NB4 (cell line): ENCODE measurements around the gene LILRB2.
"Not testable (repeated sequence)": the region's sequence is repeated elsewhere in the genome, so short reads cannot be mapped to it uniquely, and the experiment has no call there.

ENCODE experiments used
- DNase-seq: peaks from one replicate; pipeline ENCODE4 v3.0.0; 2010; ENCODE audit warnings: low read depth
- H3K4me3 ChIP-seq: one replicate; pipeline ENCODE4 v1.5.1; 2011; ENCODE audit warnings: mild to moderate bottlenecking, low read depth, low read length, moderate library complexity
- MYC ChIP-seq: IDR thresholded peaks from 2 replicates; pipeline ENCODE4 v1.6.1; 2011; ENCODE audit warnings: low read depth, low read length
- POLR2A ChIP-seq: IDR thresholded peaks from 2 replicates; pipeline ENCODE4 v1.6.1; 2011; ENCODE audit warnings: mild to moderate bottlenecking; ENCODE audit not compliant: insufficient read length; ENCODE audit errors: extremely low read depth
- TF ChIP-seq, protein P1 (sequence below): IDR thresholded peaks from 2 replicates; pipeline ENCODE4 v1.6.1; 2011; ENCODE audit warnings: low read depth, low read length
- TF ChIP-seq, protein P2 (sequence below): IDR thresholded peaks from one replicate; pipeline ENCODE4 v1.5.1; 2012; ENCODE audit warnings: low read depth, low read length

The LILRB2 gene

DNA sequence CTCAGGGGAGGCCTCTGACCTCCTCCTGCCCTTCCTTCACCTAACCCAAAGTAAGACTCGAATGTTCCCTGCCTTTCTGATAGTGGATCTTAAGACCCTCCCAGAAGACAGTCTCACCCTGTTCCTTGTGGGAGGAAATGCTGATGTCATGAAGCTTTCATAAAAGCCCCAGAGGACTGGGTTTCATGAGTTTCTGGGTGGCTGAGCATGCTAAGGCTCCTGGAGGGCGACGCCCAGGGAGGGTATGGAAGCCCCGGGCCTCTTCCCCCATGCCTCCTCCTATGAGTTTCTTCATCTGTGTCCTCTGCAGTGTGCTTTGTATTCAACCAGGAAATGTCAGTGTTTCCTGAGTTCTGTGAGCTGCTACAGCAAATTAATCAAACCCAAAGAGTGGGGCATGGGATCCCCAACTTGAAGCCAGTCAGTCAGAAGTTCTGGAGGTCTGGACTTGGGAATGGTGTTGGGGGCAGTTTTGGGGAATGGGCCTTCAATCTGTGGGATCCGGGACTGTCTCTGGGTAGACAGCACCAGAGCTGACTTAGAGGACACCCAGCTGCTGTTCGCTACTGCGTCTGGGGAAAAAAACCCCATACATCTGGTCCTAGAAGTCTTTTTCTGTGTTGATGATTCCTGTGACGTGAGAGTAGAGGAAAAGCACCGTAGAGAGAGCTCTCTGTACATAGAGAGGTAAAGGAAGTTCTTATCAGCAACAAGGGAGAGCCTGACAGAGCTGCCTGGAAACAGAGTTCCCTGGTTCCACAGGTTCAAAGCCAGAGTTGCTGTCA is 2.0 kb upstream of the LILRB2 start:
- TF ChIP-seq, protein P1, sequence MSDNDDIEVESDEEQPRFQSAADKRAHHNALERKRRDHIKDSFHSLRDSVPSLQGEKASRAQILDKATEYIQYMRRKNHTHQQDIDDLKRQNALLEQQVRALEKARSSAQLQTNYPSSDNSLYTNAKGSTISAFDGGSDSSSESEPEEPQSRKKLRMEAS, result no peak
- no peak for TF ChIP-seq POLR2A
- TF ChIP-seq, protein P2, sequence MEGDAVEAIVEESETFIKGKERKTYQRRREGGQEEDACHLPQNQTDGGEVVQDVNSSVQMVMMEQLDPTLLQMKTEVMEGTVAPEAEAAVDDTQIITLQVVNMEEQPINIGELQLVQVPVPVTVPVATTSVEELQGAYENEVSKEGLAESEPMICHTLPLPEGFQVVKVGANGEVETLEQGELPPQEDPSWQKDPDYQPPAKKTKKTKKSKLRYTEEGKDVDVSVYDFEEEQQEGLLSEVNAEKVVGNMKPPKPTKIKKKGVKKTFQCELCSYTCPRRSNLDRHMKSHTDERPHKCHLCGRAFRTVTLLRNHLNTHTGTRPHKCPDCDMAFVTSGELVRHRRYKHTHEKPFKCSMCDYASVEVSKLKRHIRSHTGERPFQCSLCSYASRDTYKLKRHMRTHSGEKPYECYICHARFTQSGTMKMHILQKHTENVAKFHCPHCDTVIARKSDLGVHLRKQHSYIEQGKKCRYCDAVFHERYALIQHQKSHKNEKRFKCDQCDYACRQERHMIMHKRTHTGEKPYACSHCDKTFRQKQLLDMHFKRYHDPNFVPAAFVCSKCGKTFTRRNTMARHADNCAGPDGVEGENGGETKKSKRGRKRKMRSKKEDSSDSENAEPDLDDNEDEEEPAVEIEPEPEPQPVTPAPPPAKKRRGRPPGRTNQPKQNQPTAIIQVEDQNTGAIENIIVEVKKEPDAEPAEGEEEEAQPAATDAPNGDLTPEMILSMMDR, result no peak
- no peak for TF ChIP-seq MYC
- DNase-seq, result peak; percentile 76
- no peak overlapping the region for H3K4me3 ChIP-seq

DNA sequence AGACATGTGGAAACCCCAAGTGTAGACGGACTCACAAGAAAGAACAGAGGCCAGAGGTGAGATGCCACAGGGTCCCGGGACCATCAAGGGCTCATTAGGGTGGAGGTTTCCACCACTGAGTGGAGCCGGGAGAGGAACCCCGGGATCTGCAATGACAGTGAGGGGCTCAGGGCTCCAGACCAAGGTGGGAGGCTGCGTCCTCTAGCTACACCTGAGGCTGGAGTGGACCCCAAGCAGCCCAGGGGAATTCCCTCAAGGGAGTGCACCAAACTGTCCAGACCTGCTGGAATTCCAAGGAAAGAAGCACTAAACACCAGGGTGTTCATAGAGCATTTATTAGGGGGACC is 792 bp upstream of the LILRB2 start:
- DNase-seq, H3K4me3 ChIP-seq: not testable (repeated sequence)

GRCh38 chr19:54280441-54280840 is 469 bp downstream of the LILRB2 start:
- peak overlapping the region; percentile 16 for H3K4me3 ChIP-seq
- DNase-seq, result peak; percentile 53

- H3K4me3 ChIP-seq, DNase-seq: not testable (repeated sequence)
These were observed 885 bp downstream of the LILRB2 start for GRCh38 chr19:54280025-54280424.

DNA sequence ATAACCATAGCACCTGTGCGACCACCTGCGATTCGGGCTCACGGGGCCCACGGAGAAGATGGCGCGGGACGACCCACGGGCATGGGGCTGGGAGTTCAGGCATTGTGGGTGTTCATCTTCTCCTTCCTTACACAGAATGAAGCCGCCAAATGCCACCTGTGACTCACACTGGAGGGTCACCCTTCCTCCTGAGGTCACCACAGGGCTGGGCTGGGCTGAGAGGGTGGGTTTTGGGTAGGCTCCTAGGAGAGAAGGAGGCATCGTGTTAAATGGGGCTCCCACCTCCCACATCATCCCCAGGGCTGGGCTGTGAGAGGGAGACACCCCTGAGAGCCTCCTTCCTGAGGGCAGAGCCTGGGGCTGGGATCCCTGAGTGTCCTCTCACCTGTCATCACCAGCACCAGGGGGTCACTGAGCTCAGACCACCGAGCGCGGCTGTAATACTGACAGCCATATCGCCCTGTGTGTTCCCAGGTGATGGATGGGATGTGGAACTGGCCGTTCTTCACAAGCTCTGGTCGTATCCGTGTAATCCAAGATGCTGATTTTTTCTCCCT is 1.4 kb downstream of the LILRB2 start:
- H3K4me3 ChIP-seq, result no peak overlapping the region
- TF ChIP-seq MYC (no peak), POLR2A (no peak)
- TF ChIP-seq, protein P2, result no peak
- TF ChIP-seq, protein P1, result no peak
- DNase-seq, result no peak

DNA sequence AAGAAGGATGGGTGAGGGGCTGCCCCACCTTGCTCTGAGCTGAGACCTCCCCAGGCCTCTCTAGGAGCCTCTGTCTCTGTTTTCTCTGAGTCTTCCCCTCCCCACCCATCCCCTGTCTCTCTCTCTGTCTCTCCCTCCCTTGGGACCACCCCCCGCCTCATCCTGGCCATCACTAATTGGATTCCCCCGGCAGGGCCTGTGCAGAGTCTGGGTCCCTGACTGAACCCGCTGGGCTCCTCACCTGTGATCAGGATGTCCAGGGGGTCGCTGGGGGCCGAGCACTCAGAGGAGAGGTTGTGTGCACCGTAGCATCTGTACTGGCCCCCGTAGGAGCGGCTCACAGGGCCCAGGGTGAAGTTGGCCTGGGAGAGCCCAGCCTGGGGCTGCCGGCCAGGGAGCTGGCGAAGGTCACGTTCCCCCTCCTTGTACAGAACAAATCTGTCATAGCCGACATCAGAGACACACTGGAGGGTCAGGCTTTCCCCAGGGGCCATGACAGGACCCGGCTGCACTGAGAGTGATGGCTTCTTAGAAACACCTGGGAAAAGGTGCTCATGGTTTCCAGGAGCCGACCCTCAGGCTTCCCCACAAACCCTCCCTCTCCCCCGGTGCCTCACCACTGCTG is 2.2 kb downstream of the LILRB2 start:
- not testable (repeated sequence) for H3K4me3 ChIP-seq, DNase-seq

GRCh38 chr19:54278056-54278455 is 2.9 kb downstream of the LILRB2 start:
- H3K4me3 ChIP-seq, DNase-seq: not testable (repeated sequence)

- DNase-seq, H3K4me3 ChIP-seq: not testable (repeated sequence)
These were observed 3.7 kb downstream of the LILRB2 start for GRCh38 chr19:54277111-54277615.

DNA sequence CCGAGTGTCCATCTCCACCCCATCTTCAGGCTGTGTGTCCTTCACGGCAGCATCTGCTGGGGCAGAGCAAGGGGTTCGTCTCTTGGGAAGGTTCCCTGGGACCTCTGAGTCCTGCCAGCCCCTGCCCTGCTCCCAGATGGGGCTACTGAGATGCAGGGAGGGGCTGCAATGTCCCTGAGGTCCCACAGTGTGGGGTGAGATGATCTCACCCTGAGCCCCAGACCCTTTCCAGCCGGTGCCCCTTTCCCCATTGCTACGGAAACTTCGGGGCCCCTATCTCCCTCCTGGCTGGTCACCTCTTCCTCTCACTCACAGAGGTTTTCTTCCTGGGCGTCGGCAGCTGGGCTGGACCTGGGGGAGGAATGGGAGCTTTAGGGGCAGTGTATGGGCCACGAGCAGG is 5.0 kb downstream of the LILRB2 start:
- H3K4me3 ChIP-seq, result no peak overlapping the region

GRCh38 chr19:54274516-54274915 is 6.4 kb downstream of the LILRB2 start:
- DNase-seq, H3K4me3 ChIP-seq: not testable (repeated sequence)

More for the DNA sequence above, 5.0 kb downstream of the LILRB2 start:
- TF ChIP-seq POLR2A (no peak), MYC (no peak)
- TF ChIP-seq, protein P1, result no peak
- TF ChIP-seq, protein P2, result no peak
- no peak for DNase-seq
